ENCODE results near the gene RGS13. TPM values are rescaled to one million over a fixed set of nuclear protein-coding genes. Genes with fewer than 3 reads are reported as not detected.
A peak's percentile ranks its signal among the peaks of the same experiment; 100 is the strongest.

The RGS13 gene
- total RNA-seq, 1 donor from 2014 or later = not detected

- Histone ChIP-seq H2AFZ (ENCODE audit: low read depth, low read length) (no peak overlapping the region), H3K4me1 (ENCODE audit: insufficient read depth, low read length) (no peaks in the 10 kb centered on the region), H3K27me3 (ENCODE audit: insufficient read depth, low read length) (no peaks in the 10 kb centered on the region), H3K9me3 (ENCODE audit: insufficient read depth, low read depth, low read length) (no peaks in the 10 kb centered on the region), H3K79me2 (ENCODE audit: insufficient read depth, low read length) (no peaks in the 10 kb centered on the region), H3K4me2 (ENCODE audit: low read length) (no peak overlapping the region), H4K20me1 (ENCODE audit: insufficient read depth, low read length) (no peaks in the 10 kb centered on the region), H3K9ac (ENCODE audit: low read length) (no peak overlapping the region), H3K36me3 (ENCODE audit: insufficient read depth, low read length) (no peaks in the 10 kb centered on the region), H3K27ac (ENCODE audit: low read depth, low read length) (no peak overlapping the region), H3K4me3 (ENCODE audit: insufficient read depth, low read depth, low read length) (no peak overlapping the region)
- Mint-ChIP-seq H3K4me1 (ENCODE audit: low read depth, unreplicated experiment) (peaks cover 16% of the 10 kb centered on the region), H3K9me3 (ENCODE audit: unreplicated experiment) (no peaks in the 10 kb centered on the region), H3K27ac (ENCODE audit: unreplicated experiment) (no peak overlapping the region), H3K27me3 (ENCODE audit: low read depth, unreplicated experiment) (no peaks in the 10 kb centered on the region), H3K36me3 (ENCODE audit: low read depth, unreplicated experiment) (no peaks in the 10 kb centered on the region), H3K4me3 (ENCODE audit: unreplicated experiment) (no peak overlapping the region)
- FAIRE-seq (no peak), DNase-seq (ENCODE audit: low read depth) (no peak)
- TF ChIP-seq EZH2 (IDR thresholded peaks at IDR 0.05; ENCODE audit: insufficient read depth, low read length) (no peak), CTCF (IDR thresholded peaks at IDR 0.05; ENCODE audit: insufficient read depth, low read depth, low read length) (no peak)
Observed at GRCh38 chr1:192630521-192631287, 5.2 kb upstream of the RGS13 start.

DNA sequence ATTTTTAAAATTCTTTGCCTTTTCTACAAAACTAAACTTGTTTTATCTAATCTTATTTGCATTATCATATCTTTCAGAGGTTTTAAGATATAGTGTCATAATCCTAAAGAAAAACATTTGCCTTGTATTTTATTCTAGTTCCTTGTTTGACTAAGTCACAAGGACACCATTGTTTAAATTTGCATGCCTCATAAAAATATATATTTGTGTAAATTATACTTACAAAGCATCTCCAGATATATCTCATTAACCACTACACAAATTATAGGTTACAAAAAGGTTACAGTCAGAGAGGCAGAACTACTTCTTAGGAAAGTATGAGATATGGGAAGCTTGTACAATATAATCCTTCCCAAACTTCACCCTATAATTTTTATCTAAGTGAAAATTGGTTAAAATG, 4.2 kb upstream of the RGS13 start:
- no peaks in the 10 kb centered on the region for H3K9me3 ChIP-seq (ENCODE audit: insufficient read depth, low read depth, low read length)
- Mint-ChIP-seq H3K9me3 (ENCODE audit: unreplicated experiment) (no peaks in the 10 kb centered on the region), H3K4me1 (ENCODE audit: low read depth, unreplicated experiment) (peaks cover 16% of the 10 kb centered on the region), H3K4me3 (ENCODE audit: unreplicated experiment) (no peak overlapping the region), H3K27ac (ENCODE audit: unreplicated experiment) (no peak overlapping the region), H3K36me3 (ENCODE audit: low read depth, unreplicated experiment) (no peaks in the 10 kb centered on the region), H3K27me3 (ENCODE audit: low read depth, unreplicated experiment) (no peaks in the 10 kb centered on the region)
- H2AFZ ChIP-seq (ENCODE audit: low read depth, low read length) = no peak overlapping the region
- no peak overlapping the region for H3K4me3 ChIP-seq (ENCODE audit: insufficient read depth, low read depth, low read length)
- FAIRE-seq (no peak), DNase-seq (ENCODE audit: low read depth) (no peak)
- H3K79me2 ChIP-seq (ENCODE audit: insufficient read depth, low read length) = no peaks in the 10 kb centered on the region
- H4K20me1 ChIP-seq (ENCODE audit: insufficient read depth, low read length) = no peaks in the 10 kb centered on the region
- no peaks in the 10 kb centered on the region for H3K27me3 ChIP-seq (ENCODE audit: insufficient read depth, low read length)
- TF ChIP-seq EZH2 (IDR thresholded peaks at IDR 0.05; ENCODE audit: insufficient read depth, low read length) = no peak
- TF ChIP-seq CTCF (IDR thresholded peaks at IDR 0.05; ENCODE audit: insufficient read depth, low read depth, low read length) = no peak
- H3K36me3 ChIP-seq (ENCODE audit: insufficient read depth, low read length) = no peaks in the 10 kb centered on the region
- H3K9ac ChIP-seq (ENCODE audit: low read length) = no peak overlapping the region
- no peak overlapping the region for H3K27ac ChIP-seq (ENCODE audit: low read depth, low read length)
- no peaks in the 10 kb centered on the region for H3K4me1 ChIP-seq (ENCODE audit: insufficient read depth, low read length)
- no peak overlapping the region for H3K4me2 ChIP-seq (ENCODE audit: low read length)

DNA sequence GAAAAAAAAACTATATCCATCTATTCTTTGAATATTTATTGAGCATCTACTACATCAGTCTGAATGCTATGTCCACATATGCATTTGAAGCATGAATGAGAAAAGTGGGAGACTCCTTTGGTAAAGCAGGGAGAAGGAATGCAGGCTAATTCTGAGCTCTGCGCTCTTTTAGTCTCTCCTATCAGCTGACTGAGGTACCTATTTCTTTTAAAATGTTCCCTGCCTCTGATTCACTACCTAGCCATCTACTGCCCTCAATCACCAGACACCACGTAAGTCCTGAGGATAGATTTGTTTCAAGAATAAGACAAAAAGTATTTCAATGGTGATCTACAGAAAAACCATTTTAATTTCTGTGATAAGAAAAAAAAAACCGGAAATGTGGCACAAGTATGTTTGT, 3.8 kb upstream of the RGS13 start:
- H3K27ac ChIP-seq (ENCODE audit: low read depth, low read length) = no peak overlapping the region
- no peaks in the 10 kb centered on the region for H3K79me2 ChIP-seq (ENCODE audit: insufficient read depth, low read length)
- no peaks in the 10 kb centered on the region for H3K27me3 ChIP-seq (ENCODE audit: insufficient read depth, low read length)
- TF ChIP-seq CTCF (IDR thresholded peaks at IDR 0.05; ENCODE audit: insufficient read depth, low read depth, low read length) = no peak
- TF ChIP-seq EZH2 (IDR thresholded peaks at IDR 0.05; ENCODE audit: insufficient read depth, low read length) = no peak
- H2AFZ ChIP-seq (ENCODE audit: low read depth, low read length) = no peak overlapping the region
- Mint-ChIP-seq H3K27me3 (ENCODE audit: low read depth, unreplicated experiment) (no peaks in the 10 kb centered on the region), H3K4me1 (ENCODE audit: low read depth, unreplicated experiment) (peaks cover 16% of the 10 kb centered on the region), H3K36me3 (ENCODE audit: low read depth, unreplicated experiment) (no peaks in the 10 kb centered on the region), H3K9me3 (ENCODE audit: unreplicated experiment) (no peaks in the 10 kb centered on the region), H3K4me3 (ENCODE audit: unreplicated experiment) (no peak overlapping the region), H3K27ac (ENCODE audit: unreplicated experiment) (no peak overlapping the region)
- no peaks in the 10 kb centered on the region for H4K20me1 ChIP-seq (ENCODE audit: insufficient read depth, low read length)
- no peak overlapping the region for H3K4me3 ChIP-seq (ENCODE audit: insufficient read depth, low read depth, low read length)
- no peak for FAIRE-seq
- H3K36me3 ChIP-seq (ENCODE audit: insufficient read depth, low read length) = no peaks in the 10 kb centered on the region
- no peaks in the 10 kb centered on the region for H3K4me1 ChIP-seq (ENCODE audit: insufficient read depth, low read length)
- H3K9me3 ChIP-seq (ENCODE audit: insufficient read depth, low read depth, low read length) = no peaks in the 10 kb centered on the region
- H3K9ac ChIP-seq (ENCODE audit: low read length) = no peak overlapping the region
- H3K4me2 ChIP-seq (ENCODE audit: low read length) = no peak overlapping the region
- peak; percentile 36 for DNase-seq (ENCODE audit: low read depth)

Measured in astrocyte (in vitro differentiated cells and primary cell).